GM03348 (cell line): Measurements from ENCODE around the gene HSPA2.
"Not testable (repeated sequence)": the region's sequence is repeated elsewhere in the genome, so short reads cannot be mapped to it uniquely, and the experiment has no call there.

ENCODE experiments used
- DNase-seq: peaks from one replicate; pipeline ENCODE4 v3.0.0; 2012; ENCODE audit warnings: low spot score

HSPA2 gene

GRCh38 chr14:64562436-64562835 is 21.9 kb downstream of the HSPA2 start:
- DNase-seq, result no peak

DNA sequence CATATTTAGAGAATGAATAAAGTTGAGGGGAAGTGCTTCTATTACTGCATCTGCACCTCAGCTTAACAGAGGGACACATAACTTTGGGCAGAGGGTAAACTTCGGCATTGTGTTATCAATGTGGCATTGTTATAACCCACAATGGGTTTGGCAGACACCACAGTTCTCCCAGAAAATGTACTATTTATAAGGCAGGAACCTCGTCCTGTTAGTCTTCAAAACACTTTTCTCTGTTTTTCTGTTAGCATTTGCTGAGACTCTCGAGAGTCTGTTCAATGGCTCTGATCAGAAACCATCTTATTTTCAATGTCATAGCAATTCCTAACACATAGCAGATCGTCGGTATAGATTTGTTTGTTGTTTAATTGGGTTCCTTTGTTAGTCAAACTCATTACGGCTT is 23.2 kb downstream of the HSPA2 start:
- DNase-seq, result no peak

DNA sequence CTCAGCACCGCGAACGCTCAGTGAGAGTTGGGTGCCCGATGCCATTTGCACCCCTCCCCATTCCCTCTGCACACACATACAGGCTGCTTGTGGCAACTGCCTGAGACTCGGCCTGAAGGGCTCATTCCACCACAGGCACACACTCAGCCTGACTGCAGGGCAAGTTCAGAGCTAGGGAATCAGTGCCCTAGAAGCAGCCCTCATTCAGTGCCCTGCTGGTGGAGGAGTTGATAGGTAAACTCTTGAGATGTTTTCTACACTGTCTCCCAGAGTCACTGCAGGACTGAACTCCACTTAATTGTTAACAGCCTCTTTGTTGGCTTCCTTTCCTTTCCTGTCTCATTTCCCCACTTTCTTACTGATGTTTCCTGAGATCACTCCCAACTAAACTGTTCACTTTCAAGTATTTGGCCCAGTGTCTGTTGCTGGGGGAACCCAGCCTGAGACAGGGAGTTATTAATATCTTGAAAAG is 26.1 kb downstream of the HSPA2 start:
- DNase-seq, result peak; percentile 58

DNA sequence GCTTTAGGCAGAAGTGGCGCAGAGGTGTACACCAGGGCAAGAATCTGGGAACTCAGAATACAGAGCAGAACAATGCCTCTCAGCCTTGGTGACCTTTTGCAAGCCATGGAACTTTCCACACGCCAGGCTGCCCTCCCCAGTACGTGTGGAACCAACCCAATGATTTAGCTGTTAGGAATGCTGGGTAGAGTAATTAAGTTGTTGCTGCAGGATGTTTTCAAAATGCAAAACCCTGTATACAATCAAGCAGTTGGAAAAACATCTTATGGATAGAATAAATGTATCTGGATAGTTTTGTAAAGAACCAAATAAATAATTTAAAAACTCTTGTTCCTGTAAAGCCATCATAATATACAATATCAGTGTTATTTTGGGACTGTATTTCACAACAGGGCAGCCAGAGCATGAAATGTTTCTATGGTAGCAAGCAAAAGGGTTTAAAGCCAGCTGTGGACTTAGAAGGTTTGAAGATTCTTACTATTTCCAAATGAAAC is 28.6 kb downstream of the HSPA2 start:
- DNase-seq, result peak; percentile 86

GRCh38 chr14:64569646-64570045 is 29.1 kb downstream of the HSPA2 start:
- DNase-seq, result not testable (repeated sequence)

GRCh38 chr14:64572386-64573104 is 32.0 kb downstream of the HSPA2 start:
- DNase-seq, result no peak

- DNase-seq, result no peak
Measured at GRCh38 chr14:64573109-64573508, 32.6 kb downstream of the HSPA2 start.

- no peak for DNase-seq
Measured at GRCh38 chr14:64574371-64575107, 34.0 kb downstream of the HSPA2 start.

DNA sequence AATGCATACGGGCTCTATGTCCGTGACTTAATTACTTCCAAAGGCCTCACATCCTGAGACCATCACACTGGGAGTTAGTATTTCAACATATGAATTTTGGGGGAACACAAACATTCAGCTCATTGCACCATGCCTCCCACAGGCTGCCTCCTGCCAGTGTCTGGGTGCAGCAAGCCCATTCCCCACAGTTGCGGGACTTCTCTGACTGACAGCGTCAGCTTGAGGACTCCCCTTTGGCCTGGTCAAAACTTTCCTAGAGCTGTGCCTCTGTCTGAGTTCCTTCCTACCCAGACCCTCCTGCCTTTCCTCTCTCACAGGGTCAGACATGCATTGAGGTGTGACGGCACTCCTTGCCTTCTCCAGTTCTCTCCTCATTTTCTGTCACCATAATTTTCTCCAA is 36.7 kb downstream of the HSPA2 start:
- no peak for DNase-seq

GRCh38 chr14:64580467-64580866 is 39.9 kb downstream of the HSPA2 start:
- DNase-seq, result no peak

GRCh38 chr14:64581363-64581762 is 40.8 kb downstream of the HSPA2 start:
- DNase-seq, result no peak

DNA sequence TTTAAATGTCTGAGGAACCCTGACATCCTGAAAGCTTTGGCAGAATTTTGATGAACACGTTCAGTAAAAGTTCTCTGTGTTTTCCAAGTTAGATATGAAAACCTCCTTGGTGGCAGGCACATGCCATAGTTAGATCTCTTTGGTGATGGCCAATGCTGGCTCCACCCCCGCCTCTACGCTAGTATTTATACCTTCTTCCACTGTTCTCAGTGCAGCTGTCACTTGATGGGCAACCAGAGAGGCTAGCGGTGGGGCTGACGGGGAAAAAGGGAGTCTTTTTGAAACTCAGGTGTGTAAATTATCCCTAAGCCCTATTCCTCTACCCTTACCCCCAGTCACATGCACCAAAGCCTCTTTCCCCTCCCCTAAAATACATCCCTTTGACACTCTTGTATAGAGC is 41.3 kb downstream of the HSPA2 start:
- DNase-seq, result no peak

GRCh38 chr14:64584190-64584589 is 43.6 kb downstream of the HSPA2 start:
- no peak for DNase-seq

GRCh38 chr14:64591809-64592208 is 51.3 kb downstream of the HSPA2 start:
- DNase-seq, result no peak
